ENCODE results near the gene ZNF830. TPM values are rescaled to one million over a fixed set of nuclear protein-coding genes. Genes with fewer than 3 reads are reported as not detected.

Gene ZNF830
- total RNA-seq, 4 donors from 2014 or later: 6.0 to 11.0 (median 7.2) TPM

DNA sequence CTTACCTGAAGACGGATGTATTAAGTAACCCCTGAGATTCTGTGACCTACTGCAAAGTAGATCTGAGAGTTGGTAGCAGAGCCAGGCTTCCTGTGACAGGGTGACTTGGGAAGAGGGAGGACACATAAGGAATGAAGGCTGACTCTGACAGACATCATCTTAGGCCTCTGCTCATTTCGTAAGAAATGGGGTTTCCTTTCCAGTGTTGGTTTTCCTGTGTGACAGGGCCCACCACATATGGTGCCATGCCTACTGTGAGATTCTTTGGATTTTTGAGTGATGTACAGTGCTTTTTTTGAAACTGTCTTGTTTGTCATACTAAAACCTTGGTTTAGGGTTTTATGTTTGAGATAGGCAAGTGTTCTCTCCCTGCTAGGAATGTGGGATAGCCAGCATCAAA is 31.7 kb downstream of the ZNF830 start:
- Histone ChIP-seq H3K9me3 (no peaks in the 10 kb centered on the region), H3K4me1 (peaks cover 6 to 9% of the 10 kb centered on the region in 2 donors), H3K36me3 (peaks cover 0 to 93% of the 10 kb centered on the region in 2 donors), H3K27me3 (no peaks in the 10 kb centered on the region), H3K27ac (no peak overlapping the region), H3K4me3 (no peak overlapping the region)
- intact Hi-C loops (cut with DNase I; ENCODE audit: low total_unique reads) (no loop called here), in situ Hi-C loops (cut with MboI; ENCODE audit: low sequenced_read_pairs in 4 of 4) (loop anchor here in 3 of 4 donors (10.0 to 25.0 kb wide), 3 partner anchors 94 to 569 kb away; partner anchors contain the start of gene SLFN14 (in 2 of the 3))
- no peak for DNase-seq
- TF ChIP-seq CTCF (IDR thresholded peaks at IDR 0.05 in 4 of 5, conservative IDR thresholded peaks at IDR 0.05 in 1 of 5) (no peak), POLR2A (IDR thresholded peaks at IDR 0.05) (no peak)
- no peak for ATAC-seq

GRCh38 chr17:34996422-34997285 is 35.3 kb downstream of the ZNF830 start:
- no peak for ATAC-seq
- Histone ChIP-seq H3K27me3 (no peaks in the 10 kb centered on the region), H3K27ac (peak overlapping the region in 2 of 4 donors; percentile 29 to 34), H3K9me3 (no peaks in the 10 kb centered on the region), H3K4me1 (peaks cover 6 to 9% of the 10 kb centered on the region in 2 donors), H3K36me3 (peaks cover 0 to 90% of the 10 kb centered on the region in 2 donors), H3K4me3 (no peak overlapping the region)
- no peak for DNase-seq
- intact Hi-C loops (cut with DNase I; ENCODE audit: low total_unique reads): no loop called here
- in situ Hi-C loops (cut with MboI; ENCODE audit: low sequenced_read_pairs in 4 of 4): loop anchor here in 3 of 4 donors (10.0 to 25.0 kb wide), 3 partner anchors 91 to 566 kb away; partner anchors contain the start of gene SLFN14 (in 2 of the 3)
- TF ChIP-seq POLR2A (IDR thresholded peaks at IDR 0.05): no peak
- TF ChIP-seq CTCF (IDR thresholded peaks at IDR 0.05 in 4 of 5, conservative IDR thresholded peaks at IDR 0.05 in 1 of 5): no peak

- H3K4me3 ChIP-seq: no peak overlapping the region
- peaks cover 0 to 90% of the 10 kb centered on the region in 2 donors for H3K36me3 ChIP-seq
- intact Hi-C loops (cut with DNase I; ENCODE audit: low total_unique reads) (no loop called here), in situ Hi-C loops (cut with MboI; ENCODE audit: low sequenced_read_pairs in 4 of 4) (loop anchor here in 3 of 4 donors (10.0 to 25.0 kb wide), 3 partner anchors 90 to 565 kb away; partner anchors contain the start of gene SLFN14 (in 2 of the 3))
- H3K4me1 ChIP-seq: peaks cover 6 to 9% of the 10 kb centered on the region in 2 donors
- H3K27ac ChIP-seq: peak overlapping the region in 2 of 4 donors; percentile 29 to 34
- no peaks in the 10 kb centered on the region for H3K27me3 ChIP-seq
- DNase-seq: no peak
- H3K9me3 ChIP-seq: no peaks in the 10 kb centered on the region
- TF ChIP-seq POLR2A (IDR thresholded peaks at IDR 0.05) (no peak), CTCF (IDR thresholded peaks at IDR 0.05 in 4 of 5, conservative IDR thresholded peaks at IDR 0.05 in 1 of 5) (no peak)
- ATAC-seq: no peak
These were observed 36.1 kb downstream of the ZNF830 start for GRCh38 chr17:34997355-34997862.

DNA sequence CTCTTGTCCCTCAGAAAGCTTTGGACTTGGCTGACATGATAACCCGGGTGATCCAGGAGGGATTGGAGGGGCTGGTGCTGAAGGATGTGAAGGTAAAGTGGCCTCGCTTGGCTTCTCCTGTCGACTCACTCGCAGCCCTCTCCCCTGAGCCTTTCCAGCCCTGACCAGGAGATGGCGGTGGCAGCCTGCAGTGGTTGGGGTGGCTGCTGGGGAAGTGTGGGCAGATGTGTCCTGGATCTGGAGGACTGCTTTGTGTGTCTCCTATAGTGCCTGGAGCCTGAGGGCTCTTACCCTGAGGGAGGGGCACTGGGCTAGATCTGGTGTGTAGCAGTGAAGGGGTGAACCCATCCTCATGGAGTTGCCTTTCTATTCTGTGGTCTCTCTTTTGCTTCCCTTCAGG is 36.9 kb downstream of the ZNF830 start:
- Histone ChIP-seq H3K4me3 (no peak overlapping the region), H3K9me3 (no peaks in the 10 kb centered on the region), H3K27me3 (no peaks in the 10 kb centered on the region), H3K27ac (peak overlapping the region in 1 of 4 donors; percentile 34), H3K4me1 (peaks cover 6 to 9% of the 10 kb centered on the region in 2 donors), H3K36me3 (peaks cover 0 to 92% of the 10 kb centered on the region in 2 donors)
- intact Hi-C loops (cut with DNase I; ENCODE audit: low total_unique reads): loop anchor here (1.0 kb wide), 3 partner anchors 65 to 120 kb away; partner anchors contain the start of gene RFFL
- ATAC-seq (peak; percentile 65 to 89), DNase-seq (peak; percentile 38 to 64)
- in situ Hi-C loops (cut with MboI; ENCODE audit: low sequenced_read_pairs in 4 of 4): loop anchor here in 3 of 4 donors (10.0 to 25.0 kb wide), 3 partner anchors 89 to 564 kb away; partner anchors contain the start of gene SLFN14 (in 2 of the 3)
- TF ChIP-seq POLR2A (IDR thresholded peaks at IDR 0.05): no peak
- TF ChIP-seq CTCF (IDR thresholded peaks at IDR 0.05 in 4 of 5, conservative IDR thresholded peaks at IDR 0.05 in 1 of 5): peak; percentile 59 to 83 (median 72)
